GM12891 (cell line): ENCODE measurements around the gene PTBP2.

ENCODE experiments used
- PAX5 ChIP-seq: IDR thresholded peaks from 2 replicates; pipeline ENCODE4 v1.6.1; 2011; ENCODE audit warnings: low read length, moderate library complexity, mild to moderate bottlenecking; ENCODE audit not compliant: insufficient read depth, severe bottlenecking
- POLR2A ChIP-seq: IDR thresholded peaks from 2 replicates; pipeline ENCODE4 v1.6.1; 2011; ENCODE audit warnings: low read depth, low read length, control low read depth
- TAF1 ChIP-seq: IDR thresholded peaks from 2 replicates; pipeline ENCODE4 v1.6.1; 2011; ENCODE audit warnings: low read depth, low read length, control low read depth

DNA sequence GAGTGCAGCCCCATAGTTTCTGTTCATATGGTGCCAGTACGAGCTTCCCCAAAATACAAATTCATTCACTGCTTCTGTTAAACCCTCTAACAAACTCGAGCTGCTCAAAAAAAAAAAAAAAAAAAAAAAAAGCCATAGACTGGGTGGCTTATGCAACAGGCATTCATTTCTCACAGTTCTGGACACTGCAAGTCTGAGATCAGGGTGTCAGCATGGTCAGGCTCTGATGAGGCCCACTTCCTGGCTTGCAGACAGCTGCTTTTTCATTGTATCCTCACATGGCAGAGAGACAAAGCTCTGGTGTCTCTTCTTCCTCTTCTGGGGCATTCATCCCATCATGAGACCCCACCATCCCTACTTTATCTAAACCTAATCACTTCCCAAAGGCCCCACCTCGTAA, 121.6 kb downstream of the PTBP2 start:
- TF ChIP-seq POLR2A: no peak
- TF ChIP-seq TAF1: no peak
- no peak for TF ChIP-seq PAX5
